HepG2 (cell line): ENCODE measurements around the gene ICAM3. TPM values are rescaled to one million over a fixed set of nuclear protein-coding genes. Genes with fewer than 3 reads are reported as not detected.

Experiments
- HOXA3 ChIP-seq: sonication (generic); formaldehyde crosslinking; IDR thresholded peaks from 2 replicates; pipeline ENCODE4 v1.5.0; 2020; ENCODE audit warnings: missing genetic modification reagents
- IKZF5 ChIP-seq: IDR thresholded peaks from 2 replicates; pipeline ENCODE4 v1.6.1; 2018; ENCODE audit warnings: missing genetic modification reagents, mild to moderate bottlenecking, missing compliant biosample characterization
- KAT7 ChIP-seq: IDR thresholded peaks from 2 replicates; pipeline ENCODE4 v1.6.1; 2018; ENCODE audit warnings: borderline replicate concordance, missing compliant biosample characterization
- KAT8 ChIP-seq: IDR thresholded peaks from 2 replicates; pipeline ENCODE4 v1.6.1; 2016; ENCODE audit warnings: missing genetic modification reagents, missing compliant biosample characterization
- MYC ChIP-seq: sonication (generic); formaldehyde crosslinking; IDR thresholded peaks from 2 replicates; pipeline ENCODE4 v1.9.0; 2021; ENCODE audit warnings: missing genetic modification reagents, borderline replicate concordance
- RFX5 ChIP-seq: IDR thresholded peaks from 2 replicates; pipeline ENCODE4 v1.6.1; 2011; ENCODE audit warnings: low read depth, low read length, improper control_type of control experiment
- SRSF1 ChIP-seq: fragments of 200-400 bp; formaldehyde crosslinking; optimal IDR thresholded peaks from 2 replicates; pipeline ENCODE3; 2017; ENCODE audit warnings: mild to moderate bottlenecking, low read depth, low read length, moderate library complexity
- TCF7 ChIP-seq: sonication (generic); IDR thresholded peaks from 2 replicates; pipeline ENCODE4 v1.6.1; 2016; ENCODE audit warnings: antibody characterized with exemption, low read depth
- THRA ChIP-seq: sonication (generic); formaldehyde crosslinking; IDR thresholded peaks from 2 replicates; pipeline ENCODE4 v1.4.0; 2020; ENCODE audit warnings: missing genetic modification reagents, borderline replicate concordance
- ZNF160 ChIP-seq: sonication (generic); formaldehyde crosslinking; IDR thresholded peaks from 2 replicates; pipeline ENCODE4 v1.8.0; 2022; ENCODE audit warnings: mild to moderate bottlenecking, inconsistent platforms, missing genetic modification reagents
- ZNF552 ChIP-seq: sonication (generic); formaldehyde crosslinking; IDR thresholded peaks from 2 replicates; pipeline ENCODE4 v1.9.0; 2022; ENCODE audit warnings: missing genetic modification reagents, mild to moderate bottlenecking, borderline replicate concordance
- ZNF7 ChIP-seq: IDR thresholded peaks from 2 replicates; pipeline ENCODE4 v1.6.1; 2016; ENCODE audit warnings: missing biosample characterization, missing genetic modification reagents
- ZNF749 ChIP-seq: sonication (generic); formaldehyde crosslinking; IDR thresholded peaks from 2 replicates; pipeline ENCODE4 v1.8.0; 2022; ENCODE audit warnings: mild to moderate bottlenecking, missing genetic modification reagents, moderate library complexity, borderline replicate concordance
- ZNF761 ChIP-seq: sonication (generic); formaldehyde crosslinking; conservative IDR thresholded peaks from 2 replicates; pipeline ENCODE4 v1.4.0; 2020; ENCODE audit warnings: mild to moderate bottlenecking, missing genetic modification reagents
- ZSCAN12 ChIP-seq: sonication (generic); formaldehyde crosslinking; IDR thresholded peaks from 2 replicates; pipeline ENCODE4 v1.9.0; 2021; ENCODE audit warnings: mild to moderate bottlenecking, missing genetic modification reagents
- polyA plus RNA-seq, 8 experiments: library from polyadenylated mRNA; depleted of rRNA in 3 of 8; stranded (reverse) in 7 of 8; unstranded in 1 of 8; fragments of >200 nt; fragmentation: Illumina TruSeq in 4 of 8; extraction: Trizol in 4 of 8; gene quantifications; 2 replicates each; pipeline versions ENCODE4 v1.2.1 to v1.2.3, GENCODE V29; 2011 to 2016; ENCODE audit warnings: low read depth in 4 of 8, missing spikeins in 1 of 8, mixed read lengths in 1 of 8; ENCODE audit not compliant: insufficient read depth in 1 of 8
- total RNA-seq, 5 experiments: library from RNA; depleted of rRNA; stranded (reverse); fragments of >200 nt; fragmentation: Illumina TruSeq; extraction: Trizol; gene quantifications; 2 replicates each; pipeline ENCODE4 v1.2.3, GENCODE V29; 2016; ENCODE audit warnings: low read depth in 1 of 5
- TF ChIP-seq, protein P1 (sequence below): sonication (generic); formaldehyde crosslinking; IDR thresholded peaks from 2 replicates; pipeline ENCODE4 v1.4.0; 2020; ENCODE audit warnings: missing genetic modification reagents
- TF ChIP-seq, protein P2 (sequence below): sonication (generic); formaldehyde crosslinking; IDR thresholded peaks from 2 replicates; pipeline ENCODE4 v1.4.0; 2020; ENCODE audit warnings: missing genetic modification reagents; ENCODE audit errors: not compliant biosample characterization

ICAM3 gene
- total and polyA plus RNA-seq, 2 of the 13 experiments (the other 11 are each of a cell fraction or from before 2014, with no cell fraction given), result 14.1 to 21.0 TPM

DNA sequence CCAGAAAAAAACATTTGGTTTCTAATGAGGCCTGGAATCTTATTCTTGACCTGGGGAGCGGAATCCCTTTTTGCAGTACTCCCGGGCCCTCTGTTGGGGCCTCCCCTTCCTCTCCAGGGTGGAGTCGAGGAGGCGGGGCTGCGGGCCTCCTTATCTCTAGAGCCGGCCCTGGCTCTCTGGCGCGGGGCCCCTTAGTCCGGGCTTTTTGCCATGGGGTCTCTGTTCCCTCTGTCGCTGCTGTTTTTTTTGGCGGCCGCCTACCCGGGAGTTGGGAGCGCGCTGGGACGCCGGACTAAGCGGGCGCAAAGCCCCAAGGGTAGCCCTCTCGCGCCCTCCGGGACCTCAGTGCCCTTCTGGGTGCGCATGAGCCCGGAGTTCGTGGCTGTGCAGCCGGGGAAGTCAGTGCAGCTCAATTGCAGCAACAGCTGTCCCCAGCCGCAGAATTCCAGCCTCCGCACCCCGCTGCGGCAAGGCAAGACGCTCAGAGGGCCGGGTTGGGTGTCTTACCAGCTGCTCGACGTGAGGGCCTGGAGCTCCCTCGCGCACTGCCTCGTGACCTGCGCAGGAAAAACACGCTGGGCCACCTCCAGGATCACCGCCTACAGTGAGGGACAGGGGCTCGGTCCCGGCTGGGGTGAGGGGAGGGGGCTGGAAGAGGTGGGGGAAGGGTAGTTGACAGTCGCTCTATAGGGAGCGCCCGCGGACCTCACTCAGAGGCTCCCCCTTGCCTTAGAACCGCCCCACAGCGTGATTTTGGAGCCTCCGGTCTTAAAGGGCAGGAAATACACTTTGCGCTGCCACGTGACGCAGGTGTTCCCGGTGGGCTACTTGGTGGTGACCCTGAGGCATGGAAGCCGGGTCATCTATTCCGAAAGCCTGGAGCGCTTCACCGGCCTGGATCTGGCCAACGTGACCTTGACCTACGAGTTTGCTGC is 52.4 kb downstream of the ICAM3 start, which contains the start of gene ICAM4 (continued):
- TF ChIP-seq, protein P1, sequence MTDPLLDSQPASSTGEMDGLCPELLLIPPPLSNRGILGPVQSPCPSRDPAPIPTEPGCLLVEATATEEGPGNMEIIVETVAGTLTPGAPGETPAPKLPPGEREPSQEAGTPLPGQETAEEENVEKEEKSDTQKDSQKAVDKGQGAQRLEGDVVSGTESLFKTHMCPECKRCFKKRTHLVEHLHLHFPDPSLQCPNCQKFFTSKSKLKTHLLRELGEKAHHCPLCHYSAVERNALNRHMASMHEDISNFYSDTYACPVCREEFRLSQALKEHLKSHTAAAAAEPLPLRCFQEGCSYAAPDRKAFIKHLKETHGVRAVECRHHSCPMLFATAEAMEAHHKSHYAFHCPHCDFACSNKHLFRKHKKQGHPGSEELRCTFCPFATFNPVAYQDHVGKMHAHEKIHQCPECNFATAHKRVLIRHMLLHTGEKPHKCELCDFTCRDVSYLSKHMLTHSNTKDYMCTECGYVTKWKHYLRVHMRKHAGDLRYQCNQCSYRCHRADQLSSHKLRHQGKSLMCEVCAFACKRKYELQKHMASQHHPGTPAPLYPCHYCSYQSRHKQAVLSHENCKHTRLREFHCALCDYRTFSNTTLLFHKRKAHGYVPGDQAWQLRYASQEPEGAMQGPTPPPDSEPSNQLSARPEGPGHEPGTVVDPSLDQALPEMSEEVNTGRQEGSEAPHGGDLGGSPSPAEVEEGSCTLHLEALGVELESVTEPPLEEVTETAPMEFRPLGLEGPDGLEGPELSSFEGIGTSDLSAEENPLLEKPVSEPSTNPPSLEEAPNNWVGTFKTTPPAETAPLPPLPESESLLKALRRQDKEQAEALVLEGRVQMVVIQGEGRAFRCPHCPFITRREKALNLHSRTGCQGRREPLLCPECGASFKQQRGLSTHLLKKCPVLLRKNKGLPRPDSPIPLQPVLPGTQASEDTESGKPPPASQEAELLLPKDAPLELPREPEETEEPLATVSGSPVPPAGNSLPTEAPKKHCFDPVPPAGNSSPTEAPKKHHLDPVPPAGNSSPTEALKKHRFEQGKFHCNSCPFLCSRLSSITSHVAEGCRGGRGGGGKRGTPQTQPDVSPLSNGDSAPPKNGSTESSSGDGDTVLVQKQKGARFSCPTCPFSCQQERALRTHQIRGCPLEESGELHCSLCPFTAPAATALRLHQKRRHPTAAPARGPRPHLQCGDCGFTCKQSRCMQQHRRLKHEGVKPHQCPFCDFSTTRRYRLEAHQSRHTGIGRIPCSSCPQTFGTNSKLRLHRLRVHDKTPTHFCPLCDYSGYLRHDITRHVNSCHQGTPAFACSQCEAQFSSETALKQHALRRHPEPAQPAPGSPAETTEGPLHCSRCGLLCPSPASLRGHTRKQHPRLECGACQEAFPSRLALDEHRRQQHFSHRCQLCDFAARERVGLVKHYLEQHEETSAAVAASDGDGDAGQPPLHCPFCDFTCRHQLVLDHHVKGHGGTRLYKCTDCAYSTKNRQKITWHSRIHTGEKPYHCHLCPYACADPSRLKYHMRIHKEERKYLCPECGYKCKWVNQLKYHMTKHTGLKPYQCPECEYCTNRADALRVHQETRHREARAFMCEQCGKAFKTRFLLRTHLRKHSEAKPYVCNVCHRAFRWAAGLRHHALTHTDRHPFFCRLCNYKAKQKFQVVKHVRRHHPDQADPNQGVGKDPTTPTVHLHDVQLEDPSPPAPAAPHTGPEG, result no peak; the same call in 1 of the 2 replicates
- TF ChIP-seq THRA (CRISPR knock-in tag), result peak; percentile 38; the same call in 1 of the 2 replicates
- TF ChIP-seq ZSCAN12, result no peak
- no peak for TF ChIP-seq ZNF7 (CRISPR knock-in tag)
- no peak for TF ChIP-seq MYC (CRISPR knock-in tag)
- TF ChIP-seq, protein P2, sequence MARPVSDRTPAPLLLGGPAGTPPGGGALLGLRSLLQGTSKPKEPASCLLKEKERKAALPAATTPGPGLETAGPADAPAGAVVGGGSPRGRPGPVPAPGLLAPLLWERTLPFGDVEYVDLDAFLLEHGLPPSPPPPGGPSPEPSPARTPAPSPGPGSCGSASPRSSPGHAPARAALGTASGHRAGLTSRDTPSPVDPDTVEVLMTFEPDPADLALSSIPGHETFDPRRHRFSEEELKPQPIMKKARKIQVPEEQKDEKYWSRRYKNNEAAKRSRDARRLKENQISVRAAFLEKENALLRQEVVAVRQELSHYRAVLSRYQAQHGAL (CRISPR knock-in tag), result no peak
- TF ChIP-seq RFX5, result no peak
- no peak for TF ChIP-seq ZNF160 (CRISPR knock-in tag)
- TF ChIP-seq ZNF761 (CRISPR knock-in tag), result no peak
- TF ChIP-seq KAT8 (CRISPR knock-in tag), result no peak; the same call in 1 of the 2 replicates
- TF ChIP-seq SRSF1, result no peak
- no peak for TF ChIP-seq TCF7
- 0 out of 2 replicates have a peak, but pooled peaks have one; percentile 53 for TF ChIP-seq ZNF749 (CRISPR knock-in tag)
- no peak; the same call in 1 of the 2 replicates for TF ChIP-seq HOXA3
- no peak for TF ChIP-seq ZNF552
- TF ChIP-seq KAT7 (CRISPR knock-in tag), result 0 out of 2 replicates have a peak, but pooled peaks have one; percentile 25
- TF ChIP-seq IKZF5 (CRISPR knock-in tag), result peak; percentile 24; the same call in 1 of the 2 replicates
